ENCODE data around the gene PHACTR1. TPM values are rescaled to one million over a fixed set of nuclear protein-coding genes. Genes with fewer than 3 reads are reported as not detected.

PHACTR1 gene
- polyA plus RNA-seq, 1 of the 3 experiments (the other 2 are of a cell fraction): 0.12 TPM

GRCh38 chr6:13242178-13242577 is 525.6 kb downstream of the PHACTR1 start:
- no peaks in the 10 kb centered on the region for H4K20me1 ChIP-seq (ENCODE audit: insufficient read depth)
- 63% methylated on average over 3 of the region's 3 CpGs for WGBS (ENCODE audit: low lambda C conversion rate)
- no peaks in the 10 kb centered on the region for H3K9me2 ChIP-seq

More at GRCh38 chr6:13242178-13242577, 525.6 kb downstream of the PHACTR1 start:
- Histone ChIP-seq H3K4me1 (ENCODE audit: control insufficient read depth in 1 of 2, insufficient read depth in 2 of 2, low read depth in 1 of 2, low read length in 1 of 2) (no peaks in the 10 kb centered on the region), H3K27ac (ENCODE audit: low read depth in 2 of 2, low read length in 1 of 2) (no peak overlapping the region), H3F3A (replicated peaks; ENCODE audit: insufficient read depth) (no peaks in the 10 kb centered on the region), H2AFZ (ENCODE audit: low read depth) (no peak overlapping the region), H3K9ac (no peak overlapping the region), H3K4me3 (ENCODE audit: low read depth in 2 of 2, low read length in 1 of 2) (no peak overlapping the region), H3K9me3 (no peaks in the 10 kb centered on the region), H3K36me3 (replicated peaks in 1 of 2; ENCODE audit: control insufficient read depth in 1 of 2, insufficient read depth in 2 of 2, low read length in 1 of 2) (no peaks in the 10 kb centered on the region), H3K79me2 (ENCODE audit: insufficient read depth) (no peaks in the 10 kb centered on the region), H3K4me2 (no peak overlapping the region), H3K27me3 (ENCODE audit: insufficient read depth) (no peaks in the 10 kb centered on the region)
- no peak for DNase-seq
- CTCF ChIA-PET: no interaction called here
- POLR2A ChIA-PET: no interaction called here
- TF ChIP-seq, protein P1, sequence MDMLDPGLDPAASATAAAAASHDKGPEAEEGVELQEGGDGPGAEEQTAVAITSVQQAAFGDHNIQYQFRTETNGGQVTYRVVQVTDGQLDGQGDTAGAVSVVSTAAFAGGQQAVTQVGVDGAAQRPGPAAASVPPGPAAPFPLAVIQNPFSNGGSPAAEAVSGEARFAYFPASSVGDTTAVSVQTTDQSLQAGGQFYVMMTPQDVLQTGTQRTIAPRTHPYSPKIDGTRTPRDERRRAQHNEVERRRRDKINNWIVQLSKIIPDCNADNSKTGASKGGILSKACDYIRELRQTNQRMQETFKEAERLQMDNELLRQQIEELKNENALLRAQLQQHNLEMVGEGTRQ (IDR thresholded peaks at IDR 0.05; ENCODE audit: borderline replicate concordance, low read depth, low read length): no peak
- no peak for TF ChIP-seq MXI1 (IDR thresholded peaks at IDR 0.05; ENCODE audit: low read depth, low read length)
- no peak for TF ChIP-seq REST (IDR thresholded peaks at IDR 0.05; ENCODE audit: low read depth, low read length)
- no peak for TF ChIP-seq PBX3 (IDR thresholded peaks at IDR 0.05)
- no peak for TF ChIP-seq SMC3 (IDR thresholded peaks at IDR 0.05; ENCODE audit: low read depth, low read length)
- TF ChIP-seq, protein P2, sequence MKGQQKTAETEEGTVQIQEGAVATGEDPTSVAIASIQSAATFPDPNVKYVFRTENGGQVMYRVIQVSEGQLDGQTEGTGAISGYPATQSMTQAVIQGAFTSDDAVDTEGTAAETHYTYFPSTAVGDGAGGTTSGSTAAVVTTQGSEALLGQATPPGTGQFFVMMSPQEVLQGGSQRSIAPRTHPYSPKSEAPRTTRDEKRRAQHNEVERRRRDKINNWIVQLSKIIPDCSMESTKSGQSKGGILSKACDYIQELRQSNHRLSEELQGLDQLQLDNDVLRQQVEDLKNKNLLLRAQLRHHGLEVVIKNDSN (IDR thresholded peaks at IDR 0.05; ENCODE audit: borderline replicate concordance, low read depth): no peak

Measured in SK-N-SH (cell line).